Liver (tissue), 2 donors: ENCODE data around the gene SLC7A6.

ENCODE experiments used
- JUND ChIP-seq, 2 donors: IDR thresholded peaks; 2 replicates each; pipeline ENCODE4 v1.6.1; 2016; ENCODE audit warnings: antibody characterized with exemption in 2 of 2
- TAF1 ChIP-seq: conservative IDR thresholded peaks from 2 replicates; pipeline ENCODE4 v1.6.1; 2016; ENCODE audit warnings: antibody characterized with exemption, mild to moderate bottlenecking
- donor health status: healthy.

GRCh38 chr16:68299571-68300453 is 35.5 kb downstream of the SLC7A6 start:
- no peak for TF ChIP-seq TAF1
- TF ChIP-seq JUND (IDR thresholded peaks at IDR 0.05), result no peak
